H1 (cell line): ENCODE results near the gene SLC39A11. TPM values are rescaled to one million over a fixed set of nuclear protein-coding genes. Genes with fewer than 3 reads are reported as not detected.

Source experiments
- CTCF ChIA-PET: fragments of 300-600 bp; sonication (Branson Sonifier 250); formaldehyde crosslinking; loops from one replicate; lab custom pipeline; 2021; ENCODE audit not compliant: partially characterized antibody; lab: Charles Lee
- POLR2A ChIA-PET: fragments of 300-600 bp; sonication (Branson Sonifier 250); formaldehyde crosslinking; loops from one replicate; lab custom pipeline; 2021; ENCODE audit warnings: inconsistent platforms; ENCODE audit not compliant: partially characterized antibody; lab: Charles Lee
- DNase-seq, 2 experiments: peaks; one replicate each; pipeline versions ENCODE4 v3.0.0 to v3.0.0-alpha.2; 2010 to 2022; ENCODE audit warnings: low spot score in 2 of 2, low read depth in 1 of 2, mixed read lengths in 1 of 2
- FAIRE-seq: peaks from 2 replicates; lab custom pipeline; 2011; peaks lifted over from hg19 to GRCh38; lab: Jason Lieb, UNC
- H2AFZ ChIP-seq: 2 replicates; pipeline ENCODE4 v1.8.1; 2012; ENCODE audit warnings: low read length, inconsistent platforms
- H2AK5ac ChIP-seq: 2 replicates; pipeline ENCODE4 v1.6.1; 2013; ENCODE audit warnings: low read depth, low read length
- H2BK120ac ChIP-seq: replicated peaks from 2 replicates; pipeline ENCODE3; 2013; ENCODE audit warnings: low read depth, low read length, inconsistent platforms
- H2BK12ac ChIP-seq: 2 replicates; pipeline ENCODE4 v1.6.1; 2013; ENCODE audit warnings: low read depth, low read length
- H2BK15ac ChIP-seq: 2 replicates; pipeline ENCODE4 v1.6.1; 2013; ENCODE audit warnings: low read length
- H2BK20ac ChIP-seq: 2 replicates; pipeline ENCODE4 v1.6.1; 2013; ENCODE audit warnings: low read length
- H2BK5ac ChIP-seq: 2 replicates; pipeline ENCODE4 v1.6.1; 2013; ENCODE audit warnings: low read depth, low read length
- H3K14ac ChIP-seq: 2 replicates; pipeline ENCODE4 v1.6.1; 2013; ENCODE audit warnings: inconsistent platforms; ENCODE audit not compliant: insufficient read length
- H3K18ac ChIP-seq: 2 replicates; pipeline ENCODE4 v1.6.1; 2013; ENCODE audit warnings: low read length; ENCODE audit errors: extremely low read depth
- H3K23ac ChIP-seq: 2 replicates; pipeline ENCODE4 v1.6.1; 2013; ENCODE audit warnings: inconsistent platforms; ENCODE audit not compliant: insufficient read length
- H3K23me2 ChIP-seq: 2 replicates; pipeline ENCODE4 v1.6.1; 2013; ENCODE audit warnings: low read depth, low read length
- H3K27ac ChIP-seq: 2 replicates; pipeline ENCODE4 v1.6.1; 2011; ENCODE audit warnings: low read depth, low read length, inconsistent platforms
- H3K27me3 ChIP-seq, 4 experiments: replicated peaks in 1 of 4; 1 replicate in 1 of 4; 2 replicates in 3 of 4; pipeline versions ENCODE4 v1.6.1 to v1.8.1; 2011 to 2013; ENCODE audit warnings: low read length in 3 of 4, mild to moderate bottlenecking in 3 of 4, inconsistent platforms in 2 of 4, mixed read lengths in 2 of 4, moderate library complexity in 1 of 4; ENCODE audit not compliant: control insufficient read depth in 3 of 4, insufficient read depth in 3 of 4; ENCODE audit errors: extremely low read depth in 1 of 4
- H3K36me3 ChIP-seq, 4 experiments: 2 replicates each; pipeline versions ENCODE4 v1.6.1 to v1.8.1; 2011 to 2013; ENCODE audit warnings: mild to moderate bottlenecking in 4 of 4, low read length in 3 of 4, moderate library complexity in 2 of 4, control low read depth in 1 of 4, inconsistent platforms in 1 of 4; ENCODE audit not compliant: insufficient read depth in 4 of 4, control insufficient read depth in 2 of 4
- H3K4ac ChIP-seq: replicated peaks from 2 replicates; pipeline ENCODE3; 2013; ENCODE audit warnings: low read length, low read depth, mixed read lengths, inconsistent platforms; ENCODE audit not compliant: insufficient read length
- H3K4me1 ChIP-seq, 4 experiments: replicated peaks in 1 of 4; 1 replicate in 1 of 4; 2 replicates in 3 of 4; pipeline versions ENCODE4 v1.6.1 to v1.8.1; 2011 to 2013; ENCODE audit warnings: low read length in 3 of 4, inconsistent platforms in 2 of 4, mixed read lengths in 1 of 4; ENCODE audit not compliant: insufficient read depth in 4 of 4, control insufficient read depth in 3 of 4
- H3K4me2 ChIP-seq, 2 experiments: 2 replicates each; pipeline versions ENCODE4 v1.6.1 to v1.8.1; 2011 to 2013; ENCODE audit warnings: low read depth in 2 of 2, low read length in 2 of 2, control low read depth in 1 of 2, inconsistent platforms in 1 of 2, mild to moderate bottlenecking in 1 of 2; ENCODE audit not compliant: insufficient read depth in 1 of 2
- H3K4me3 ChIP-seq, 4 experiments: fragments of 200-600, 300-600 bp in 1 of 4; sonication (generic), shearing (Covaris generic), sonication (Bioruptor Twin) in 1 of 4; 2 replicates each; pipeline versions ENCODE4 v1.5.1 to v1.8.1; 2011 to 2016; ENCODE audit warnings: low read length in 4 of 4, low read depth in 3 of 4, control low read depth in 2 of 4, inconsistent platforms in 2 of 4, mild to moderate bottlenecking in 2 of 4, mixed read lengths in 1 of 4, moderate library complexity in 1 of 4; ENCODE audit not compliant: insufficient read depth in 2 of 4; ENCODE audit errors: extremely low read depth in 1 of 4
- H3K56ac ChIP-seq: replicated peaks from 2 replicates; pipeline ENCODE3; 2013; ENCODE audit warnings: low read depth, mild to moderate bottlenecking, mixed read lengths, low read length, inconsistent platforms; ENCODE audit not compliant: insufficient read length
- H3K79me1 ChIP-seq: 2 replicates; pipeline ENCODE4 v1.6.1; 2013; ENCODE audit warnings: low read depth, low read length, control low read depth
- H3K79me2 ChIP-seq, 2 experiments: 2 replicates each; pipeline versions ENCODE4 v1.6.1 to v1.8.1; 2012 to 2013; ENCODE audit warnings: low read length in 2 of 2, mild to moderate bottlenecking in 2 of 2, inconsistent platforms in 1 of 2; ENCODE audit not compliant: insufficient read depth in 2 of 2, control insufficient read depth in 1 of 2
- H3K9ac ChIP-seq, 4 experiments: replicated peaks in 1 of 4; 1 replicate in 1 of 4; 2 replicates in 3 of 4; pipeline versions ENCODE4 v1.6.1 to v1.8.1; 2011 to 2013; ENCODE audit warnings: low read depth in 3 of 4, low read length in 3 of 4, control low read depth in 2 of 4, mild to moderate bottlenecking in 2 of 4, moderate library complexity in 2 of 4, inconsistent platforms in 1 of 4; ENCODE audit errors: extremely low read depth in 1 of 4
- H3K9me3 ChIP-seq, 2 experiments: 2 replicates each; pipeline versions ENCODE4 v1.6.1 to v1.8.1; 2012 to 2013; ENCODE audit warnings: mild to moderate bottlenecking in 2 of 2, moderate library complexity in 2 of 2, control low read depth in 1 of 2, inconsistent platforms in 1 of 2, low read depth in 1 of 2, low read length in 1 of 2, mixed read lengths in 1 of 2; ENCODE audit not compliant: insufficient read depth in 2 of 2
- H4K20me1 ChIP-seq, 2 experiments: replicated peaks in 1 of 2; 2 replicates each; pipeline versions ENCODE3 to v1.8.1; 2011 to 2013; ENCODE audit warnings: inconsistent platforms in 2 of 2, low read length in 2 of 2, mild to moderate bottlenecking in 1 of 2; ENCODE audit not compliant: insufficient read depth in 2 of 2, control insufficient read depth in 1 of 2
- H4K5ac ChIP-seq: 2 replicates; pipeline ENCODE4 v1.6.1; 2013; ENCODE audit warnings: low read length, low read depth, mixed read lengths, inconsistent platforms; ENCODE audit not compliant: insufficient read length
- H4K8ac ChIP-seq: 2 replicates; pipeline ENCODE4 v1.8.0; 2013; ENCODE audit warnings: mild to moderate bottlenecking, moderate library complexity, low read length, inconsistent platforms; ENCODE audit not compliant: insufficient read depth; ENCODE audit errors: extremely low read depth
- H4K91ac ChIP-seq: replicated peaks from 2 replicates; pipeline ENCODE3; 2013; ENCODE audit warnings: low read length, mixed read lengths, inconsistent platforms; ENCODE audit not compliant: insufficient read length
- ASH2L ChIP-seq: fragments of 200-600, 300-600 bp; sonication (generic); IDR thresholded peaks from one replicate; pipeline ENCODE4 v1.7.1; 2017; ENCODE audit warnings: low read length
- BRCA1 ChIP-seq: IDR thresholded peaks from 2 replicates; pipeline ENCODE4 v1.6.1; 2012; ENCODE audit warnings: low read depth, low read length, improper control_type of control experiment
- CHD1 ChIP-seq: IDR thresholded peaks from 2 replicates; pipeline ENCODE4 v1.6.1; 2012; ENCODE audit warnings: low read depth, low read length, improper control_type of control experiment
- CREB1 ChIP-seq: IDR thresholded peaks from 2 replicates; pipeline ENCODE4 v1.6.1; 2012; ENCODE audit warnings: inconsistent platforms
- GABPA ChIP-seq: IDR thresholded peaks from 2 replicates; pipeline ENCODE4 v1.6.1; 2011; ENCODE audit warnings: mild to moderate bottlenecking, low read length, moderate library complexity, borderline replicate concordance; ENCODE audit not compliant: insufficient read depth
- JUN ChIP-seq: IDR thresholded peaks from 2 replicates; pipeline ENCODE4 v1.6.1; 2011; ENCODE audit warnings: low read depth, mild to moderate bottlenecking, improper control_type of control experiment, low read length
- RAD21 ChIP-seq, 2 experiments: IDR thresholded peaks in 1 of 2; conservative IDR thresholded peaks in 1 of 2; 2 replicates each; pipeline ENCODE4 v1.6.1; 2011; ENCODE audit warnings: low read depth in 2 of 2, low read length in 2 of 2, improper control_type of control experiment in 1 of 2, inconsistent platforms in 1 of 2, mild to moderate bottlenecking in 1 of 2, moderate library complexity in 1 of 2
- RNF2 ChIP-seq: fragments of 200-900, 300-1000 bp; sonication (generic); IDR thresholded peaks from 2 replicates; pipeline ENCODE4 v1.7.1; 2016; ENCODE audit warnings: borderline replicate concordance, low read depth, mild to moderate bottlenecking, antibody characterized with exemption, low read length; ENCODE audit not compliant: poor library complexity, severe bottlenecking; ENCODE audit errors: missing control alignments
- SP1 ChIP-seq: IDR thresholded peaks from 2 replicates; pipeline ENCODE4 v1.6.1; 2011; ENCODE audit warnings: low read depth, low read length
- SP2 ChIP-seq: IDR thresholded peaks from 2 replicates; pipeline ENCODE4 v1.6.1; 2012; ENCODE audit warnings: mild to moderate bottlenecking, low read length, inconsistent platforms
- SRF ChIP-seq: IDR thresholded peaks from 2 replicates; pipeline ENCODE4 v1.6.1; 2011; ENCODE audit warnings: mild to moderate bottlenecking, low read depth, low read length, moderate library complexity
- SUZ12 ChIP-seq: fragments of 200-600 bp; sonication (generic); IDR thresholded peaks from 2 replicates; pipeline ENCODE4 v1.6.1; 2012; ENCODE audit warnings: mild to moderate bottlenecking, inconsistent platforms, low read length, moderate library complexity, mixed read lengths
- TAF7 ChIP-seq: optimal IDR thresholded peaks from 2 replicates; pipeline ENCODE3; 2011; ENCODE audit warnings: low read depth, mild to moderate bottlenecking, inconsistent platforms, low read length, moderate library complexity, borderline replicate concordance
- WGBS, 2 experiments: shearing (Covaris generic) in 1 of 2; methylation state at CpG; one replicate each; pipeline versions ENCODE4 v1.1.6 to v1.1.7; 2013 to 2015; ENCODE audit warnings: low lambda C conversion rate in 2 of 2, mixed read lengths in 2 of 2, inconsistent platforms in 1 of 2, low coverage in 1 of 2, missing lambda C conversion rate in 1 of 2; ENCODE audit not compliant: insufficient replicate concordance in 2 of 2, insufficient coverage in 1 of 2, insufficient read length in 1 of 2; ENCODE audit errors: extremely low coverage in 1 of 2, missing lambda C conversion rate in 1 of 2; 5-methylcytosine and 5-hydroxymethylcytosine counted together
- polyA plus RNA-seq, 7 experiments: library from polyadenylated mRNA; depleted of rRNA in 3 of 7; stranded (reverse) in 5 of 7; unstranded in 2 of 7; fragments of >200 nt in 5 of 7; fragments of 200-250 nt in 2 of 7; gene quantifications; 1 replicate in 5 of 7; 2 replicates in 1 of 7; 4 replicates in 1 of 7; pipeline versions ENCODE4 v1.2.1 to v1.2.3, GENCODE V29; 2011 to 2013; ENCODE audit warnings: missing spikeins in 2 of 7, mixed read lengths in 2 of 7
- total RNA-seq: library from RNA; stranded (reverse); fragmentation: NEBNext Ultra II Directional; extraction: Animal tissue kit (Norgen Biotek cat#: 25700); gene quantifications from 2 replicates; pipeline ENCODE4 v1.2.1, GENCODE V29; 2021
- TF ChIP-seq, protein P1 (sequence below): IDR thresholded peaks from 2 replicates; pipeline ENCODE4 v1.6.1; 2012; ENCODE audit warnings: inconsistent platforms

SLC39A11 gene
- total and polyA plus RNA-seq, 2 of the 8 experiments (the other 6 are each of a cell fraction or from before 2014, with no cell fraction given): 12.2 to 19.6 TPM

DNA sequence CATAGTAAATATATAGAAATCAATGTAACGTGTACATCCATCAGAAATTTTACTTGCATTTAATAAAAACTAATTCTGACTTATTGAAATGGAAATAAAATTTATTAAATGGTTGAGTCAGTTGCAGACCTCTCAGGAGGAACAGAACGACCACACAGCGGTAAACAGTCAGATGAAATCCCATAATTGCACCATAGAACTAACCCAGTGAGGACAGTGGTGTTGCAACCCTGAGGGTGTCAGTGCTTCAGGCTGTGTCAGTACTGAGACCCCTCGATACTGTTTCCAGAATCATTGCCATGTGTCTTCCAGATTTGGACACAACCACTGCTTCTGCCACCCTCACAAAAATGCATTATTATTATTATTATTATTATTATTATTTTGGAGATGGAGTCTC lies 43.3 kb upstream of the SLC39A11 start:
- no peak overlapping the region for H3K56ac ChIP-seq
- H3K9me3 ChIP-seq: no peaks in the 10 kb centered on the region
- no peak overlapping the region for H2BK120ac ChIP-seq
- no peak overlapping the region for H2AK5ac ChIP-seq
- H3K27ac ChIP-seq: no peak overlapping the region
- ChIA-PET CTCF (interaction anchor here (0.7 to 1.1 kb wide), 2 partner anchors 10 to 21 kb away, joined by 3 read pairs; no protein-coding TSS in a partner anchor), POLR2A (no interaction called here)
- H3K4me3 ChIP-seq: no peak overlapping the region
- no peak overlapping the region for H2BK5ac ChIP-seq
- no peaks in the 10 kb centered on the region for H4K20me1 ChIP-seq
- H3K4me1 ChIP-seq: peaks cover 0 to 4% (median 3%) of the 10 kb centered on the region in 4 experiments; a peak in 2 of 7 replicates
- H2AFZ ChIP-seq: no peak overlapping the region
- no peak overlapping the region for H2BK12ac ChIP-seq
- H4K91ac ChIP-seq: no peak overlapping the region
- DNase-seq (no peak), FAIRE-seq (no peak)
- H3K18ac ChIP-seq: no peak overlapping the region
- no peaks in the 10 kb centered on the region for H3K79me1 ChIP-seq
- no peak overlapping the region for H3K4me2 ChIP-seq
- H4K5ac ChIP-seq: no peak overlapping the region
- no peaks in the 10 kb centered on the region for H3K36me3 ChIP-seq
- WGBS, 2 experiments: 95% methylated on average over 4 of the region's 4 CpGs; no CpG with 5 or more reads in 1 of the 2 experiments
- H3K23ac ChIP-seq: no peak overlapping the region
- no peak overlapping the region for H2BK15ac ChIP-seq
- no peak overlapping the region for H4K8ac ChIP-seq
- H3K79me2 ChIP-seq: no peaks in the 10 kb centered on the region
- no peak overlapping the region for H3K14ac ChIP-seq
- no peak overlapping the region for H2BK20ac ChIP-seq
- no peak overlapping the region for H3K9ac ChIP-seq
- no peaks in the 10 kb centered on the region for H3K23me2 ChIP-seq
- no peaks in the 10 kb centered on the region for H3K27me3 ChIP-seq
- no peak overlapping the region for H3K4ac ChIP-seq
- TF ChIP-seq JUN: no peak
- TF ChIP-seq SRF: no peak
- TF ChIP-seq GABPA: no peak
- TF ChIP-seq SUZ12: no peak
- no peak for TF ChIP-seq BRCA1
- TF ChIP-seq SP2: no peak
- TF ChIP-seq, protein P1, sequence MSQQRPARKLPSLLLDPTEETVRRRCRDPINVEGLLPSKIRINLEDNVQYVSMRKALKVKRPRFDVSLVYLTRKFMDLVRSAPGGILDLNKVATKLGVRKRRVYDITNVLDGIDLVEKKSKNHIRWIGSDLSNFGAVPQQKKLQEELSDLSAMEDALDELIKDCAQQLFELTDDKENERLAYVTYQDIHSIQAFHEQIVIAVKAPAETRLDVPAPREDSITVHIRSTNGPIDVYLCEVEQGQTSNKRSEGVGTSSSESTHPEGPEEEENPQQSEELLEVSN: no peak
- no peak for TF ChIP-seq RAD21 (IDR thresholded peaks at IDR 0.05 in 1 of 2, conservative IDR thresholded peaks at IDR 0.05 in 1 of 2; ENCODE audit: low read depth in 2 of 2, low read length in 2 of 2)
- TF ChIP-seq CHD1: no peak
- no peak for TF ChIP-seq TAF7
- no peak for TF ChIP-seq ASH2L
- no peak for TF ChIP-seq SP1
- TF ChIP-seq RNF2: no peak
- no peak for TF ChIP-seq CREB1
